GM12865 (cell line): Measurements from ENCODE around the gene DLG2.

ENCODE experiments used
- DNase-seq: peaks from one replicate; pipeline ENCODE4 v3.0.0; 2010; ENCODE audit warnings: low read depth
- H3K4me3 ChIP-seq: 2 replicates; pipeline ENCODE4 v1.5.1; 2011; ENCODE audit warnings: mild to moderate bottlenecking, low read depth, low read length, control low read depth
- CTCF ChIP-seq: IDR thresholded peaks from 2 replicates; pipeline ENCODE4 v1.5.1; 2011; ENCODE audit warnings: low read length, control low read depth, low read depth, inconsistent platforms; ENCODE audit not compliant: insufficient read depth; ENCODE audit errors: missing control alignments

Gene DLG2

GRCh38 chr11:83835423-83835822 is 1791.7 kb downstream of the DLG2 start:
- TF ChIP-seq CTCF: no peak
- no peak overlapping the region for H3K4me3 ChIP-seq
- peak; percentile 31 for DNase-seq

GRCh38 chr11:83831929-83832328 is 1795.2 kb downstream of the DLG2 start:
- no peak for DNase-seq
- no peak for TF ChIP-seq CTCF
- no peak overlapping the region for H3K4me3 ChIP-seq

GRCh38 chr11:83827940-83828554 is 1799.1 kb downstream of the DLG2 start:
- H3K4me3 ChIP-seq: no peak overlapping the region
- TF ChIP-seq CTCF: peak; percentile 52
- DNase-seq: peak; percentile 52

GRCh38 chr11:83827520-83827919 is 1799.6 kb downstream of the DLG2 start:
- no peak for DNase-seq
- no peak for TF ChIP-seq CTCF
- no peak overlapping the region for H3K4me3 ChIP-seq

- no peak for TF ChIP-seq CTCF
- H3K4me3 ChIP-seq: no peak overlapping the region
- no peak for DNase-seq
Measured at GRCh38 chr11:83826078-83826477, 1801.1 kb downstream of the DLG2 start.

- no peak for DNase-seq
- no peak for TF ChIP-seq CTCF
- H3K4me3 ChIP-seq: no peak overlapping the region
Measured at GRCh38 chr11:83823461-83824025, 1803.6 kb downstream of the DLG2 start.

GRCh38 chr11:83819931-83820549 is 1807.1 kb downstream of the DLG2 start:
- no peak overlapping the region for H3K4me3 ChIP-seq
- TF ChIP-seq CTCF: peak; percentile 26
- peak; percentile 26 for DNase-seq
